Smooth muscle cell (in vitro differentiated cells): ENCODE measurements around the gene CDK3. TPM values are rescaled to one million over a fixed set of nuclear protein-coding genes. Genes with fewer than 3 reads are reported as not detected.

Experiments used
- DNase-seq: peaks from one replicate; lab custom pipeline; 2025; ENCODE audit not compliant: unreplicated experiment; lab: John Stamatoyannopoulos, UW
- H2AFZ ChIP-seq: fragments of 200-600 bp; sonication (generic); 2 replicates; pipeline ENCODE4 v1.6.0; 2016; ENCODE audit warnings: antibody characterized with exemption, low read depth, mild to moderate bottlenecking
- H3F3A ChIP-seq: fragments of 200-600 bp; sonication (generic); 2 replicates; pipeline ENCODE4 v1.6.0; 2017; ENCODE audit warnings: antibody characterized with exemption, low read depth
- H3K27ac ChIP-seq: fragments of 200-600 bp; sonication (generic); 2 replicates; pipeline ENCODE4 v1.5.1; 2016; ENCODE audit warnings: low read depth, mild to moderate bottlenecking
- H3K27me3 ChIP-seq: fragments of 200-600 bp; sonication (generic); 2 replicates; pipeline ENCODE4 v1.6.1; 2016; ENCODE audit warnings: low read depth, mild to moderate bottlenecking
- H3K36me3 ChIP-seq: fragments of 200-600 bp; sonication (generic); 2 replicates; pipeline ENCODE4 v1.5.1; 2016; ENCODE audit warnings: low read depth
- H3K4me1 ChIP-seq: fragments of 200-600 bp; sonication (generic); 2 replicates; pipeline ENCODE4 v1.5.1; 2016; ENCODE audit warnings: low read depth
- H3K4me2 ChIP-seq: fragments of 200-600 bp; sonication (generic); 2 replicates; pipeline ENCODE4 v1.6.0; 2016; ENCODE audit warnings: mild to moderate bottlenecking
- H3K4me3 ChIP-seq: fragments of 200-600 bp; sonication (generic); 2 replicates; pipeline ENCODE4 v1.5.1; 2016; ENCODE audit warnings: mild to moderate bottlenecking
- H3K79me2 ChIP-seq: fragments of 200-600 bp; sonication (generic); 2 replicates; pipeline ENCODE4 v1.6.0; 2016; ENCODE audit warnings: low read depth, mild to moderate bottlenecking
- H3K9ac ChIP-seq: fragments of 200-600 bp; sonication (generic); 2 replicates; pipeline ENCODE4 v1.6.0; 2016; ENCODE audit warnings: low read depth
- H3K9me3 ChIP-seq: fragments of 200-600 bp; sonication (generic); replicated peaks from 2 replicates; pipeline ENCODE4 v1.5.1; 2016; ENCODE audit warnings: low read depth
- H4K20me1 ChIP-seq: fragments of 200-600 bp; sonication (generic); 2 replicates; pipeline ENCODE4 v1.6.0; 2016; ENCODE audit warnings: low read depth
- whole genome bisulfite sequencing: methylation state at CpG from one replicate; pipeline ENCODE4 v1.1.7; 2016; ENCODE audit warnings: low lambda C conversion rate; 5-methylcytosine and 5-hydroxymethylcytosine counted together
- polyA plus RNA-seq: library from polyadenylated mRNA; unstranded; fragments of >200 nt; fragmentation: Nextera tagmentation; extraction: Ambion mirVana; gene quantifications from 2 replicates; pipeline ENCODE4 v1.2.1, GENCODE V29; 2016
- total RNA-seq: library from RNA; depleted of rRNA; stranded (reverse); fragments of >200 nt; gene quantifications from 2 replicates; pipeline ENCODE4 v1.2.3, GENCODE V29; 2014
- TF ChIP-seq, protein P1 (sequence below): fragments of 200-600 bp; sonication (generic); IDR thresholded peaks from 2 replicates; pipeline ENCODE4 v1.5.1; 2017; ENCODE audit warnings: borderline replicate concordance, mild to moderate bottlenecking, antibody characterized with exemption; ENCODE audit not compliant: insufficient read depth, poor library complexity, severe bottlenecking

Gene CDK3
- total and polyA plus RNA-seq, 2 experiments from 2014 or later = 1.0 to 3.9 TPM

DNA sequence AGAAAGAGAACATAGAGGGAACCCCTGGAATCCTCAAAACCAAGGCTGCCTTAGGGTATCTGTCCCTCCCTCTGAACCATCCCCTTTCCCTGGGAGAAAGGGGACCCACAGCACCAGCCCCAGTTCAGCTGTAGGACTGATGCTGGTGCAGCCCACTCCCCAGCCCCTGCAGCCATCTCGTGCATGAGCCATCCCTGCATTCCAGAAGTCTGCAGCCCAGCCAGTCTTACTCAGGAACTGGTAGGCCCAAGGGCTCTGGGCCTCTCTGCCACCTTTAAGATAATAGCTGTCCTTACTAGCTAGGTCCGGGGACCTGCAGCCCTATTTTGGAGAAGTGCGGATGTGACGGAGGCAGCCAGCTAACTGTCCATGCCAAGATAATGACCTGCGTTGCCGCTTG, 32.5 kb downstream of the CDK3 start:
- DNase-seq = no peak
- Histone ChIP-seq H3K27me3 (no peaks in the 10 kb centered on the region), H3K36me3 (no peaks in the 10 kb centered on the region), H2AFZ (no peak overlapping the region), H4K20me1 (no peaks in the 10 kb centered on the region), H3K4me1 (peaks cover 14% of the 10 kb centered on the region), H3K27ac (no peak overlapping the region), H3F3A (no peaks in the 10 kb centered on the region), H3K4me3 (no peak overlapping the region), H3K9me3 (no peaks in the 10 kb centered on the region), H3K9ac (no peak overlapping the region), H3K79me2 (no peaks in the 10 kb centered on the region), H3K4me2 (no peak overlapping the region)
- WGBS = 96% methylated on average over 6 of the region's 6 CpGs
- TF ChIP-seq, protein P1, sequence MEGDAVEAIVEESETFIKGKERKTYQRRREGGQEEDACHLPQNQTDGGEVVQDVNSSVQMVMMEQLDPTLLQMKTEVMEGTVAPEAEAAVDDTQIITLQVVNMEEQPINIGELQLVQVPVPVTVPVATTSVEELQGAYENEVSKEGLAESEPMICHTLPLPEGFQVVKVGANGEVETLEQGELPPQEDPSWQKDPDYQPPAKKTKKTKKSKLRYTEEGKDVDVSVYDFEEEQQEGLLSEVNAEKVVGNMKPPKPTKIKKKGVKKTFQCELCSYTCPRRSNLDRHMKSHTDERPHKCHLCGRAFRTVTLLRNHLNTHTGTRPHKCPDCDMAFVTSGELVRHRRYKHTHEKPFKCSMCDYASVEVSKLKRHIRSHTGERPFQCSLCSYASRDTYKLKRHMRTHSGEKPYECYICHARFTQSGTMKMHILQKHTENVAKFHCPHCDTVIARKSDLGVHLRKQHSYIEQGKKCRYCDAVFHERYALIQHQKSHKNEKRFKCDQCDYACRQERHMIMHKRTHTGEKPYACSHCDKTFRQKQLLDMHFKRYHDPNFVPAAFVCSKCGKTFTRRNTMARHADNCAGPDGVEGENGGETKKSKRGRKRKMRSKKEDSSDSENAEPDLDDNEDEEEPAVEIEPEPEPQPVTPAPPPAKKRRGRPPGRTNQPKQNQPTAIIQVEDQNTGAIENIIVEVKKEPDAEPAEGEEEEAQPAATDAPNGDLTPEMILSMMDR = no peak

DNA sequence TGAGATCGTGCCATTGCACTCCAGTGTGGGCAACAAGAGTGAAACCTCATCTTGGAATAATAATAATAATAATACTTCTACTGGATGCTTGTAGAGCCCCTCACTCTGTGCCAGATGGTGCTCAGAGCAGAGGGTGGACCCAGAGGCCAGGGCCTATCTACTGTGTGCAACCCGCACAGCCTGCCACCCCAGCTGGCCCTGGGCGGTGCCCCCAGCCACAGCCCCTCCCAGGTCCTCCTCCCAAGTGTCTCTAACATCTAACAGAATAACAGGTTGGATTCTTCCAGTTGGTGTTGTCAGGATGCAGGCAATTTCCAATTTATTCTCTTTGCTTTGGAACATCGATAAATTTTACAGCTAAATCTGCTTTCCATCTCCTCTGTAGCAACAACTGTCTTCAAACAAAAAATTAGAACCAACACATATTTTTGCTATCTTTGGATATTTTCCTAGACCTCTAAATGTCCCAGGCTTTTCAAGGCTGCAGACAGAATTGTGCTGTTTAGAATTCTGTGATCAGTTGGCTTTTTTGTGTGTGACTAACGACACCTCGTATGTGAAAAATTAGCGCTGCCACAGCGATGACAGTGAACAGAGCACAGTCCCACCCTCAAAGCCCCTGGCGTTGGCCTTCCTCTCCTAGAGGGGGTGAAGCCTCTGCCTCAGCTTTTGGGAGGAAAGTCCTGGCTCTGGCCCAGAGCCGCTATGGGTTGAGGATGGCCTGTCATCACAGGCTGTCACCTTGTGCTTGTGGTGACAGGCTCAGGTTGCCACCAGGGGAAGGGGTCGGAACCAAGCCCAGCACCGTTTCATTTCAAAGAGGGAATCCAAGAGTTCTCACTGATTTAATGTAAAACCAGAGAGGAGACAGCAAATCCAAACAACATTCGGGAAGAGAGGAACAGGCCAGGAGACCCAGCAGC, 34.0 kb downstream of the CDK3 start:
- 95% methylated on average over 13 of the region's 13 CpGs for WGBS
- no peaks in the 10 kb centered on the region for H3K79me2 ChIP-seq
- H3K27me3 ChIP-seq = no peaks in the 10 kb centered on the region
- no peak overlapping the region for H3K4me2 ChIP-seq
- H4K20me1 ChIP-seq = no peaks in the 10 kb centered on the region
- no peak overlapping the region for H3K27ac ChIP-seq
- no peak overlapping the region for H3K9ac ChIP-seq
- DNase-seq = no peak
- peaks cover 4% of the 10 kb centered on the region for H3F3A ChIP-seq
- H3K36me3 ChIP-seq = peaks cover 3% of the 10 kb centered on the region
- no peaks in the 10 kb centered on the region for H3K9me3 ChIP-seq
- H3K4me3 ChIP-seq = no peak overlapping the region
- peaks cover 12% of the 10 kb centered on the region for H3K4me1 ChIP-seq
- TF ChIP-seq, protein P1 = no peak
- no peak overlapping the region for H2AFZ ChIP-seq

DNA sequence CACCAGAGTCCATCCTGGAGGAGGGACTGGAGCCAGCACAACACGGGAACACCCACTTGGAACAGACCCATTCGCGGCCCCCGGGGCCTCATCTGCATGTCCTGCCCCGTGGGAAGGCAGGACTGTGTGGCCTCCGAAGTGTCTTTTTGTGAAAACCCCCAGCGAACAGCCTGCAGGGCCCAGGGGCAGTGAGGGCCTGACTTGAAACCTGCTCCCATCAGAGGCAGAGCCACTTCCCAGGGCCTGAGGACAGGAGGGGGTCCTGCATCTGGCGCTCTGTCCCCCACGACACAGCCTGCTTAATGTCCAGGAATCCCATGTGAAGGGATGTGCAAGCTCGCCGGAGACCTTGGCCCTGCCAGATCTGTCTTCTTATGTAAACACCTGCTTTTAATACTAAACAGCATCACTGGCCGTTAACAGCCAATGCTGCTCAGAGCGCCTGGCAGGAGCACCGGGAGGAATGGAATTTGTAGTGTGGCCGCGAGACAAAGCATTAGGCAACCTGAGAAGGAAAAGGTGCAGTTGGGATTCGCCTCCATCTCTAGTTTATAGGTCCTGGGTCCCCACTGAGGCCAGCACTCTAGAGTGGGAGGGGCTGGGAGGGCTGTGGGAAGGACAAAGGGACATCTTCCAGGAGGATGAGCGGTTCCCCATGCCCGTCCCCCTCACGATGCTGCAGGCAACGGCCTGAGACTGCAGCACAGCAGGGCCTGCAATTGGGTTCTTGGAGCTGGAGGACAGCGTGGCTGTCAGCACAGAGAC, 36.0 kb downstream of the CDK3 start:
- DNase-seq = no peak
- H3F3A ChIP-seq = peaks cover 4% of the 10 kb centered on the region
- peaks cover 11% of the 10 kb centered on the region for H3K4me1 ChIP-seq
- no peaks in the 10 kb centered on the region for H3K79me2 ChIP-seq
- no peak overlapping the region for H2AFZ ChIP-seq
- 80% methylated on average over 21 of the region's 22 CpGs for WGBS
- H3K4me2 ChIP-seq = no peak overlapping the region
- H4K20me1 ChIP-seq = peaks cover 13% of the 10 kb centered on the region
- H3K4me3 ChIP-seq = no peak overlapping the region
- H3K9me3 ChIP-seq = no peaks in the 10 kb centered on the region
- no peak overlapping the region for H3K9ac ChIP-seq
- no peak overlapping the region for H3K27ac ChIP-seq
- peaks cover 3% of the 10 kb centered on the region for H3K36me3 ChIP-seq
- no peaks in the 10 kb centered on the region for H3K27me3 ChIP-seq
- TF ChIP-seq, protein P1 = no peak
